ENCODE measurements around the gene TMEM151B. TPM values are rescaled to one million over a fixed set of nuclear protein-coding genes. Genes with fewer than 3 reads are reported as not detected.

The TMEM151B gene
- total and polyA plus RNA-seq, 11 donors: 0.21 to 5.3 (median 0.45) TPM; not detected in 4

GRCh38 chr6:44309092-44309491 is 38.8 kb downstream of the TMEM151B start:
- peak in 4 of 5 donors; percentile 37 to 77 (median 64) for DNase-seq

GRCh38 chr6:44309631-44310030 is 39.4 kb downstream of the TMEM151B start:
- Histone ChIP-seq H3K27ac (peak overlapping the region in 3 of 12 donors; percentile 29 to 55 (median 37)), H3K27me3 (no peaks in the 10 kb centered on the region), H3K36me3 (peaks cover 0 to 73% (median 62%) of the 10 kb centered on the region in 9 donors), H3K4me3 (no peak overlapping the region), H3K4me1 (peaks cover 0 to 36% (median 10%) of the 10 kb centered on the region in 12 donors), H3K9me3 (no peaks in the 10 kb centered on the region)
- ATAC-seq (no peak), DNase-seq (no peak)
- intact Hi-C loops (cut with DNase I): loop anchor here in 4 of 10 donors (5.0 to 10.0 kb wide), 2 partner anchors 42 to 205 kb away; partner anchors contain the start of gene NFKBIE (in 3 of the 4)
- TF ChIP-seq CTCF (IDR thresholded peaks at IDR 0.05) (no peak), POLR2A (IDR thresholded peaks at IDR 0.05) (no peak)

More at GRCh38 chr6:44309092-44309491, 38.8 kb downstream of the TMEM151B start:
- intact Hi-C loops (cut with DNase I): loop anchor here in 2 of 10 donors (5.0 kb wide), 1 partner anchor 42 kb away; the partner anchor contains the start of gene NFKBIE (in 2 of the 2)
- H3K4me3 ChIP-seq: no peak overlapping the region
- H3K36me3 ChIP-seq: peaks cover 0 to 78% (median 68%) of the 10 kb centered on the region in 9 donors
- WGBS, 4 donors: 39 to 48% (median 47%) methylated on average over 2 of the region's 2 CpGs
- TF ChIP-seq CTCF (IDR thresholded peaks at IDR 0.05) (no peak), POLR2A (IDR thresholded peaks at IDR 0.05) (no peak)
- H3K27ac ChIP-seq: peak overlapping the region in 3 of 12 donors; percentile 29 to 55 (median 37)
- peaks cover 0 to 36% (median 10%) of the 10 kb centered on the region in 12 donors for H3K4me1 ChIP-seq
- peak; percentile 66 to 82 (median 74) for ATAC-seq
- H3K27me3 ChIP-seq: no peaks in the 10 kb centered on the region
- H3K9me3 ChIP-seq: no peaks in the 10 kb centered on the region

GRCh38 chr6:44310241-44310640 is 40.0 kb downstream of the TMEM151B start:
- no peak overlapping the region for H3K4me3 ChIP-seq
- peaks cover 0 to 36% (median 10%) of the 10 kb centered on the region in 12 donors for H3K4me1 ChIP-seq
- no peak overlapping the region for H3K27ac ChIP-seq
- intact Hi-C loops (cut with DNase I): loop anchor here in 2 of 10 donors (5.0 to 10.0 kb wide), 2 partner anchors 43 to 205 kb away; partner anchors contain the start of gene NFKBIE (in 1 of the 2)
- DNase-seq (no peak), ATAC-seq (no peak)
- no peaks in the 10 kb centered on the region for H3K27me3 ChIP-seq
- H3K9me3 ChIP-seq: no peaks in the 10 kb centered on the region
- peaks cover 0 to 67% (median 56%) of the 10 kb centered on the region in 9 donors for H3K36me3 ChIP-seq
- 89 to 97% (median 95%) methylated on average over 3 of the region's 3 CpGs for WGBS, 4 donors
- TF ChIP-seq POLR2A (IDR thresholded peaks at IDR 0.05) (no peak), CTCF (IDR thresholded peaks at IDR 0.05) (no peak)

GRCh38 chr6:44311304-44311703 is 41.1 kb downstream of the TMEM151B start:
- Histone ChIP-seq H3K36me3 (peaks cover 0 to 56% (median 46%) of the 10 kb centered on the region in 9 donors), H3K4me1 (peaks cover 0 to 36% (median 10%) of the 10 kb centered on the region in 12 donors), H3K27ac (no peak overlapping the region), H3K27me3 (no peaks in the 10 kb centered on the region), H3K9me3 (no peaks in the 10 kb centered on the region), H3K4me3 (no peak overlapping the region)
- DNase-seq (no peak), ATAC-seq (no peak)
- intact Hi-C loops (cut with DNase I): loop anchor here in 2 of 10 donors (5.0 to 10.0 kb wide), 2 partner anchors 44 to 207 kb away; partner anchors contain the start of gene NFKBIE (in 1 of the 2)
- no peak for TF ChIP-seq POLR2A (IDR thresholded peaks at IDR 0.05)
- no peak for TF ChIP-seq CTCF (IDR thresholded peaks at IDR 0.05)
- WGBS, 4 donors: 69 to 94% (median 90%) methylated on average over 2 of the region's 2 CpGs
